Measurements from ENCODE around the gene RNU1-1. TPM values are rescaled to one million over a fixed set of nuclear protein-coding genes. Genes with fewer than 3 reads are reported as not detected.
A peak's percentile ranks its signal among the peaks of the same experiment; 100 is the strongest.

Gene RNU1-1
- total and polyA plus RNA-seq, 9 of the 15 experiments (the other 6 are each of a cell fraction or from before 2014, with no cell fraction given), result under 0.01 to 32,823 (median 2,538) TPM; not detected in 4

- peak; percentile 31; the same call in 1 of the 2 replicates for TF ChIP-seq ZBTB33 (CRISPR knock-in tag; IDR thresholded peaks at IDR 0.05)
- TF ChIP-seq CBX1 (IDR thresholded peaks at IDR 0.05; ENCODE audit: low read depth), result peak; percentile 32
- peak; percentile 84 for TF ChIP-seq RBM25 (IDR thresholded peaks at IDR 0.05; ENCODE audit: low read depth, low read length, severe bottlenecking)
- no peak for TF ChIP-seq ZNF23 (CRISPR knock-in tag; IDR thresholded peaks at IDR 0.05)
- no peak for TF ChIP-seq ASH1L (IDR thresholded peaks at IDR 0.05; ENCODE audit: borderline replicate concordance, low read depth, partially characterized antibody)
- TF ChIP-seq ZNF609 (CRISPR knock-in tag; IDR thresholded peaks at IDR 0.05; ENCODE audit: borderline replicate concordance), result peak; percentile 26; the same call in 1 of the 2 replicates
- TF ChIP-seq FOXP4 (CRISPR knock-in tag; IDR thresholded peaks at IDR 0.05; ENCODE audit: borderline replicate concordance), result no peak
- TF ChIP-seq RB1 (IDR thresholded peaks at IDR 0.05; ENCODE audit: low read depth), result peak; percentile 63; the same call in 1 of the 2 replicates
- TF ChIP-seq NR2F6 (CRISPR knock-in tag; IDR thresholded peaks at IDR 0.05), result no peak
- TF ChIP-seq HOXB6 (CRISPR knock-in tag; IDR thresholded peaks at IDR 0.05; ENCODE audit: borderline replicate concordance), result no peak
- TF ChIP-seq FOXA3 (CRISPR knock-in tag; conservative IDR thresholded peaks at IDR 0.05 in 1 of 2, IDR thresholded peaks at IDR 0.05 in 1 of 2), result 0 out of 4 replicates have a peak, but pooled peaks of 1 of the 2 experiments have one; percentile 5
- no peak for TF ChIP-seq RBM39 (optimal IDR thresholded peaks at IDR 0.05; ENCODE audit: low read depth, low read length)
- peak; percentile 11 for TF ChIP-seq PHF20 (IDR thresholded peaks at IDR 0.05; ENCODE audit: partially characterized antibody)
- 0 out of 2 replicates have a peak, but pooled peaks have one; percentile 33 for TF ChIP-seq FOXP1 (CRISPR knock-in tag; IDR thresholded peaks at IDR 0.05)
- peak; percentile 68 for TF ChIP-seq CCNT2 (IDR thresholded peaks at IDR 0.05; ENCODE audit: borderline replicate concordance, extremely low read depth, insufficient read length, low read depth, low read length)
- no peak for TF ChIP-seq ATF1 (CRISPR knock-in tag; IDR thresholded peaks at IDR 0.05)
- no peak for TF ChIP-seq ATF1 (tag; IDR thresholded peaks at IDR 0.05)
- TF ChIP-seq ZNF12 (CRISPR knock-in tag; IDR thresholded peaks at IDR 0.05), result no peak
These were observed 15.3 kb downstream of the RNU1-1 start (continued) for GRCh38 chr1:16498573-16499413.
